ENCODE measurements around the gene TSBP1.

- TF ChIP-seq, protein P1, sequence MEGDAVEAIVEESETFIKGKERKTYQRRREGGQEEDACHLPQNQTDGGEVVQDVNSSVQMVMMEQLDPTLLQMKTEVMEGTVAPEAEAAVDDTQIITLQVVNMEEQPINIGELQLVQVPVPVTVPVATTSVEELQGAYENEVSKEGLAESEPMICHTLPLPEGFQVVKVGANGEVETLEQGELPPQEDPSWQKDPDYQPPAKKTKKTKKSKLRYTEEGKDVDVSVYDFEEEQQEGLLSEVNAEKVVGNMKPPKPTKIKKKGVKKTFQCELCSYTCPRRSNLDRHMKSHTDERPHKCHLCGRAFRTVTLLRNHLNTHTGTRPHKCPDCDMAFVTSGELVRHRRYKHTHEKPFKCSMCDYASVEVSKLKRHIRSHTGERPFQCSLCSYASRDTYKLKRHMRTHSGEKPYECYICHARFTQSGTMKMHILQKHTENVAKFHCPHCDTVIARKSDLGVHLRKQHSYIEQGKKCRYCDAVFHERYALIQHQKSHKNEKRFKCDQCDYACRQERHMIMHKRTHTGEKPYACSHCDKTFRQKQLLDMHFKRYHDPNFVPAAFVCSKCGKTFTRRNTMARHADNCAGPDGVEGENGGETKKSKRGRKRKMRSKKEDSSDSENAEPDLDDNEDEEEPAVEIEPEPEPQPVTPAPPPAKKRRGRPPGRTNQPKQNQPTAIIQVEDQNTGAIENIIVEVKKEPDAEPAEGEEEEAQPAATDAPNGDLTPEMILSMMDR (IDR thresholded peaks at IDR 0.05), result no peak
- TF ChIP-seq POLR2AphosphoS5 (IDR thresholded peaks at IDR 0.05), result no peak
These were observed 31.1 kb upstream of the TSBP1 start for GRCh38 chr6:32402812-32403211.
